GM12878 (cell line): ENCODE data around the gene DHRS1. TPM values are rescaled to one million over a fixed set of nuclear protein-coding genes. Genes with fewer than 3 reads are reported as not detected.

Experiments used
- ATAC-seq: fragments of 200-7000 bp; cut with Tn5 transposase; 3 replicates; pipeline ENCODE4 v1.9.1; 2020; ENCODE audit warnings: mild to moderate bottlenecking, moderate library complexity
- BruUV-seq: library from RNA; stranded (reverse); fragments of 400-500 nt; replicated peaks from 2 replicates; lab custom pipeline; 2021; lab: Mats Ljungman, UMichigan
- CTCF ChIA-PET: fragments of 300-600 bp; sonication (Branson Sonifier 250); formaldehyde crosslinking; extraction: SDS; loops from one replicate; lab custom pipeline; 2021; ENCODE audit warnings: inconsistent platforms; lab: Yijun Ruan, JAX
- POLR2A ChIA-PET: fragments of 350-600 bp; formaldehyde crosslinking; extraction: SDS; loops from one replicate; lab custom pipeline; 2021; ENCODE audit warnings: inconsistent platforms; lab: Charles Lee
- RAD21 ChIA-PET: fragments of 300-600 bp; sonication (Branson Sonifier 250); formaldehyde crosslinking; loops from one replicate; lab custom pipeline; 2023; ENCODE audit warnings: antibody characterized with exemption; ENCODE audit not compliant: unreplicated experiment; lab: Charles Lee
- SMC1A ChIA-PET: fragments of 300-600 bp; sonication (Branson Sonifier 250); formaldehyde crosslinking; loops from one replicate; lab custom pipeline; 2023; ENCODE audit not compliant: unreplicated experiment, uncharacterized antibody; lab: Charles Lee
- DNase-seq: peaks from one replicate; pipeline ENCODE4 v3.0.0-alpha.2; 2011; ENCODE audit warnings: low read depth, low spot score
- FAIRE-seq: peaks from 3 replicates; lab custom pipeline; 2011; peaks lifted over from hg19 to GRCh38; lab: Jason Lieb, UNC
- H2AFZ ChIP-seq: 2 replicates; pipeline ENCODE4 v1.6.0; 2011; ENCODE audit warnings: low read depth, low read length, control low read depth; ENCODE audit not compliant: control insufficient read depth
- H3K27ac ChIP-seq: 2 replicates; pipeline ENCODE4 v1.5.1; 2011; ENCODE audit warnings: control low read depth; ENCODE audit not compliant: control insufficient read depth, insufficient read depth
- H3K27me3 ChIP-seq, 2 experiments: replicated peaks in 1 of 2; 2 replicates each; pipeline versions ENCODE4 v1.6.0 to v1.6.1; 2011; ENCODE audit warnings: low read length in 1 of 2; ENCODE audit not compliant: control insufficient read depth in 2 of 2, insufficient read depth in 2 of 2
- H3K36me3 ChIP-seq, 2 experiments: 2 replicates each; pipeline ENCODE4 v1.5.1; 2011; ENCODE audit warnings: low read length in 1 of 2; ENCODE audit not compliant: control insufficient read depth in 2 of 2, insufficient read depth in 2 of 2
- H3K4me1 ChIP-seq: 2 replicates; pipeline ENCODE4 v1.6.1; 2011; ENCODE audit warnings: mild to moderate bottlenecking, low read length, moderate library complexity, mixed read lengths; ENCODE audit not compliant: control insufficient read depth, insufficient read depth
- H3K4me2 ChIP-seq: 2 replicates; pipeline ENCODE4 v1.6.0; 2011; ENCODE audit warnings: control low read depth; ENCODE audit not compliant: control insufficient read depth, insufficient read depth
- H3K4me3 ChIP-seq: fragments of 200-600 bp; sonication (generic); 2 replicates; pipeline ENCODE4 v1.5.1; 2016
- H3K79me2 ChIP-seq: 2 replicates; pipeline ENCODE4 v1.6.0; 2011; ENCODE audit warnings: low read length; ENCODE audit not compliant: control insufficient read depth, insufficient read depth
- H3K9ac ChIP-seq: 2 replicates; pipeline ENCODE4 v1.8.0; 2011; ENCODE audit warnings: low read length, control low read depth, mixed read lengths; ENCODE audit not compliant: control insufficient read depth, insufficient read depth
- H3K9me3 ChIP-seq: replicated peaks from 3 replicates; pipeline ENCODE4 v1.5.1; 2011; ENCODE audit warnings: mild to moderate bottlenecking, low read length; ENCODE audit not compliant: control insufficient read depth, insufficient read depth
- H4K20me1 ChIP-seq: 2 replicates; pipeline ENCODE4 v1.6.0; 2011; ENCODE audit not compliant: control insufficient read depth, insufficient read depth
- ATF7 ChIP-seq: fragments of 450-650 bp; IDR thresholded peaks from 2 replicates; pipeline ENCODE4 v1.6.1; 2016; ENCODE audit warnings: low read depth, mild to moderate bottlenecking
- BCLAF1 ChIP-seq: fragments of 450-650 bp; IDR thresholded peaks from 2 replicates; pipeline ENCODE4 v1.6.1; 2017; ENCODE audit warnings: antibody characterized with exemption, mild to moderate bottlenecking, moderate library complexity
- JUNB ChIP-seq: IDR thresholded peaks from 2 replicates; pipeline ENCODE4 v1.6.1; 2016; ENCODE audit warnings: antibody characterized with exemption, mild to moderate bottlenecking
- KDM1A ChIP-seq: fragments of 200-600 bp; sonication (generic); IDR thresholded peaks from 2 replicates; pipeline ENCODE4 v1.6.1; 2016; ENCODE audit warnings: borderline replicate concordance
- LARP7 ChIP-seq: fragments of 450-650 bp; IDR thresholded peaks from 2 replicates; pipeline ENCODE4 v1.6.1; 2017; ENCODE audit warnings: mild to moderate bottlenecking
- MEF2B ChIP-seq: fragments of 450-650 bp; IDR thresholded peaks from 2 replicates; pipeline ENCODE4 v1.6.1; 2018; ENCODE audit warnings: mild to moderate bottlenecking, moderate library complexity; ENCODE audit not compliant: partially characterized antibody, poor library complexity, severe bottlenecking
- MYC ChIP-seq: IDR thresholded peaks from 2 replicates; pipeline ENCODE4 v1.6.1; 2011; ENCODE audit warnings: mild to moderate bottlenecking, low read length, moderate library complexity, inconsistent platforms; ENCODE audit not compliant: insufficient read depth, insufficient replicate concordance, insufficient read length, severe bottlenecking
- PML ChIP-seq: IDR thresholded peaks from 2 replicates; pipeline ENCODE4 v1.6.1; 2012; ENCODE audit warnings: low read length, inconsistent platforms
- POLR2AphosphoS2 ChIP-seq: IDR thresholded peaks from 2 replicates; pipeline ENCODE4 v1.6.1; 2011; ENCODE audit warnings: low read depth, mild to moderate bottlenecking, low read length, improper control_type of control experiment, moderate library complexity
- RAD21 ChIP-seq: IDR thresholded peaks from 2 replicates; pipeline ENCODE4 v1.6.1; 2011; ENCODE audit warnings: mild to moderate bottlenecking, low read depth, low read length, moderate library complexity; ENCODE audit not compliant: insufficient read depth
- RB1 ChIP-seq: fragments of 450-650 bp; formaldehyde crosslinking; IDR thresholded peaks from 2 replicates; pipeline ENCODE4 v1.6.1; 2017; ENCODE audit warnings: mild to moderate bottlenecking, borderline replicate concordance
- RCOR1 ChIP-seq: conservative IDR thresholded peaks from 2 replicates; pipeline ENCODE4 v1.6.1; 2012; ENCODE audit warnings: low read depth, low read length, improper control_type of control experiment
- RELA ChIP-seq: fragments of 450-650 bp; IDR thresholded peaks from 2 replicates; pipeline ENCODE4 v1.8.0; 2014; ENCODE audit warnings: borderline replicate concordance; ENCODE audit not compliant: partially characterized antibody
- SRF ChIP-seq, 2 experiments: IDR thresholded peaks; 2 replicates each; pipeline ENCODE4 v1.6.1; 2011; ENCODE audit warnings: low read depth in 2 of 2, low read length in 2 of 2, mild to moderate bottlenecking in 1 of 2, moderate library complexity in 1 of 2
- STAT1 ChIP-seq: fragments of 450-650 bp; conservative IDR thresholded peaks from 2 replicates; pipeline ENCODE4 v1.6.1; 2014; ENCODE audit warnings: antibody characterized with exemption, mild to moderate bottlenecking
- TCF3 ChIP-seq: IDR thresholded peaks from 2 replicates; pipeline ENCODE4 v1.6.1; 2012; ENCODE audit warnings: low read depth, mild to moderate bottlenecking, low read length, borderline replicate concordance; ENCODE audit not compliant: insufficient read depth
- TCF7 ChIP-seq: IDR thresholded peaks from 2 replicates; pipeline ENCODE4 v1.6.1; 2014; ENCODE audit warnings: antibody characterized with exemption, borderline replicate concordance
- YBX1 ChIP-seq: fragments of 450-650 bp; IDR thresholded peaks from 2 replicates; pipeline ENCODE4 v1.6.1; 2016; ENCODE audit warnings: antibody characterized with exemption
- WGBS: methylation state at CpG from one replicate; pipeline ENCODE4 v1.1.6; 2016; ENCODE audit warnings: low lambda C conversion rate; ENCODE audit not compliant: insufficient replicate concordance, insufficient coverage; ENCODE audit errors: missing lambda C conversion rate; 5-methylcytosine and 5-hydroxymethylcytosine counted together
- in situ Hi-C: fragments of 300-500 bp; cut with MboI; formaldehyde crosslinking; loops from 9 replicates; pipeline ENCODE4 v1.14.3; 2018; ENCODE audit warnings: mixed read lengths
- intact Hi-C: fragments of 100-400 bp; cut with micrococcal nuclease; formaldehyde crosslinking; loops from one replicate; pipeline ENCODE4 v1.14.2; 2022; ENCODE audit not compliant: unreplicated experiment
- polyA plus RNA-seq, 11 experiments: library from polyadenylated mRNA; depleted of rRNA in 4 of 11; unstranded in 6 of 11; stranded (reverse) in 5 of 11; fragments of >200 nt; fragmentation: Nextera tagmentation in 4 of 11; fragmentation: Illumina TruSeq in 1 of 11; extraction: Ambion mirVana in 4 of 11; extraction: Trizol in 1 of 11; gene quantifications; 1 replicate in 1 of 11; 2 replicates in 10 of 11; pipeline versions ENCODE4 v1.2.1 to v1.2.3, GENCODE V29; 2011 to 2016; ENCODE audit warnings: inconsistent platforms in 2 of 11, missing spikeins in 2 of 11, low read depth in 1 of 11
- total RNA-seq, 4 experiments: library from RNA; depleted of rRNA in 3 of 4; stranded (reverse); fragments of >200 nt in 3 of 4; fragmentation: Illumina TruSeq in 1 of 4; extraction: Trizol in 1 of 4; gene quantifications; 2 replicates each; pipeline versions ENCODE4 v1.2.1 to v1.2.3, GENCODE V29; 2013 to 2021
- TF ChIP-seq, protein P1 (sequence below), 3 experiments: IDR thresholded peaks in 2 of 3; conservative IDR thresholded peaks in 1 of 3; 2 replicates each; pipeline ENCODE4 v1.5.1; 2011; ENCODE audit warnings: low read depth in 3 of 3, low read length in 3 of 3, mild to moderate bottlenecking in 3 of 3, control low read depth in 2 of 3, moderate library complexity in 2 of 3, inconsistent platforms in 1 of 3, mixed read lengths in 1 of 3; ENCODE audit not compliant: control insufficient read depth in 2 of 3, insufficient read depth in 1 of 3; ENCODE audit errors: extremely low read depth in 1 of 3

Gene DHRS1
- total and polyA plus RNA-seq, 10 of the 15 experiments (the other 5 are each of a cell fraction or from before 2014, with no cell fraction given): 12.1 to 45.0 (median 25.7) TPM

- POLR2A ChIA-PET: interaction anchor here (0.7 to 4.0 kb wide), 7 partner anchors 19 to 441 kb away, joined by 3 to 42 read pairs (median 3); partner anchors contain the start of genes CBLN3 and KHNYN
- peak overlapping the region; percentile 48 for H2AFZ ChIP-seq
- no peak overlapping the region for H3K27ac ChIP-seq
- CTCF ChIA-PET: interaction anchor here (0.7 to 16.6 kb wide), 28 partner anchors 8 to 1075 kb away, joined by 3 to 452 read pairs (median 8); partner anchors contain the start of genes CBLN3, CIDEB, KHNYN and LTB4R
- H3K36me3 ChIP-seq: no peaks in the 10 kb centered on the region; a peak in 1 of 4 replicates
- intact Hi-C loops (loop anchor here (1.0 to 5.0 kb wide), 2 partner anchors 35 to 89 kb away; partner anchors contain the start of gene NFATC4), in situ Hi-C loops (loop anchor here (5.0 kb wide), 1 partner anchor 100 kb away; no protein-coding TSS in a partner anchor)
- peak overlapping the region; percentile 35; the same call in 1 of the 2 replicates for H3K4me3 ChIP-seq
- no peak overlapping the region for H3K9ac ChIP-seq
- WGBS: 3% methylated on average over 55 of the region's 56 CpGs
- SMC1A ChIA-PET: interaction anchor here (0.5 to 4.9 kb wide), 18 partner anchors 22 to 1155 kb away, joined by 3 to 77 read pairs (median 3); partner anchors contain the start of genes CBLN3, CIDEB, DCAF11 and KHNYN
- RAD21 ChIA-PET: interaction anchor here (0.6 to 5.0 kb wide), 27 partner anchors 10 to 742 kb away, joined by 3 to 141 read pairs (median 4); partner anchors contain the start of genes CBLN3, CIDEB, DHRS1 and KHNYN
- H3K27me3 ChIP-seq: peaks cover 2 to 12% of the 10 kb centered on the region in 2 experiments; a peak in 3 of 4 replicates
- DNase-seq (peak; percentile 60), FAIRE-seq (peak; percentile 96), ATAC-seq (peak; percentile 88)
- H3K9me3 ChIP-seq: no peaks in the 10 kb centered on the region
- H3K4me2 ChIP-seq: peak overlapping the region; percentile 96
- H4K20me1 ChIP-seq: no peaks in the 10 kb centered on the region
- no TSS peak for BruUV-seq
- H3K4me1 ChIP-seq: peaks cover 18% of the 10 kb centered on the region
- no peaks in the 10 kb centered on the region for H3K79me2 ChIP-seq
- TF ChIP-seq BCLAF1 (no peak), TCF3 (no peak), YBX1 (no peak), ATF7 (peak; percentile 44), KDM1A (no peak), JUNB (no peak), TCF7 (no peak), POLR2AphosphoS2 (no peak), SRF (IDR thresholded peaks at IDR 0.05; ENCODE audit: low read depth in 2 of 2, low read length in 2 of 2) (no peak), RELA (no peak), LARP7 (0 out of 2 replicates have a peak, but pooled peaks have one; percentile 22), PML (no peak), STAT1 (no peak), RCOR1 (no peak), MEF2B (peak; percentile 84), MYC (no peak), RAD21 (peak; percentile 73), RB1 (no peak)
- TF ChIP-seq, protein P1, sequence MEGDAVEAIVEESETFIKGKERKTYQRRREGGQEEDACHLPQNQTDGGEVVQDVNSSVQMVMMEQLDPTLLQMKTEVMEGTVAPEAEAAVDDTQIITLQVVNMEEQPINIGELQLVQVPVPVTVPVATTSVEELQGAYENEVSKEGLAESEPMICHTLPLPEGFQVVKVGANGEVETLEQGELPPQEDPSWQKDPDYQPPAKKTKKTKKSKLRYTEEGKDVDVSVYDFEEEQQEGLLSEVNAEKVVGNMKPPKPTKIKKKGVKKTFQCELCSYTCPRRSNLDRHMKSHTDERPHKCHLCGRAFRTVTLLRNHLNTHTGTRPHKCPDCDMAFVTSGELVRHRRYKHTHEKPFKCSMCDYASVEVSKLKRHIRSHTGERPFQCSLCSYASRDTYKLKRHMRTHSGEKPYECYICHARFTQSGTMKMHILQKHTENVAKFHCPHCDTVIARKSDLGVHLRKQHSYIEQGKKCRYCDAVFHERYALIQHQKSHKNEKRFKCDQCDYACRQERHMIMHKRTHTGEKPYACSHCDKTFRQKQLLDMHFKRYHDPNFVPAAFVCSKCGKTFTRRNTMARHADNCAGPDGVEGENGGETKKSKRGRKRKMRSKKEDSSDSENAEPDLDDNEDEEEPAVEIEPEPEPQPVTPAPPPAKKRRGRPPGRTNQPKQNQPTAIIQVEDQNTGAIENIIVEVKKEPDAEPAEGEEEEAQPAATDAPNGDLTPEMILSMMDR (IDR thresholded peaks at IDR 0.05 in 2 of 3, conservative IDR thresholded peaks at IDR 0.05 in 1 of 3; ENCODE audit: control insufficient read depth in 2 of 3, extremely low read depth in 1 of 3, insufficient read depth in 1 of 3, low read depth in 3 of 3, low read length in 3 of 3): peak; percentile 80 to 86 (median 85)
Observed at GRCh38 chr14:24332268-24332993, 32.9 kb upstream of the DHRS1 start.
